Measurements from ENCODE around the gene RABGAP1L.
A peak's percentile ranks its signal among the peaks of the same experiment; 100 is the strongest.

The RABGAP1L gene

DNA sequence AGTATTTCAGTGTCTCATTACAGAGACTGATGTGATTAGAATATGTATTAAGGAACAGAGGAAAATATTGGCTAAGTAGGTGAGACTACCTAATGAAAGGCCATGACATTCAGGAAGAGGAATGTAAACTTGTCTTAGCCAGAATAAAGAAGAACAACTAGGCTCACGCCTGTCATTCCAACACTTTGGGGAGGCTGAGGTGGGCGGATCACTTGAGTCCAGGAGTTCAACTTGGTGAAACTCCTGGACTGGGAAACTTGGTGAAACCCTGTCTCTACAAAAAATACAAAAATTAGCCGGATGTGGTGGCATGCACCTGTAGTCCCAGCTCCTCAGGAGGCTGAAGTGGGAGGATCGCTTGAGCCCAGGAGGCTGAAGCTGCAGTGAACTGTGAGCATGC, 825.6 kb downstream of the RABGAP1L start:
- no peak for DNase-seq

DNA sequence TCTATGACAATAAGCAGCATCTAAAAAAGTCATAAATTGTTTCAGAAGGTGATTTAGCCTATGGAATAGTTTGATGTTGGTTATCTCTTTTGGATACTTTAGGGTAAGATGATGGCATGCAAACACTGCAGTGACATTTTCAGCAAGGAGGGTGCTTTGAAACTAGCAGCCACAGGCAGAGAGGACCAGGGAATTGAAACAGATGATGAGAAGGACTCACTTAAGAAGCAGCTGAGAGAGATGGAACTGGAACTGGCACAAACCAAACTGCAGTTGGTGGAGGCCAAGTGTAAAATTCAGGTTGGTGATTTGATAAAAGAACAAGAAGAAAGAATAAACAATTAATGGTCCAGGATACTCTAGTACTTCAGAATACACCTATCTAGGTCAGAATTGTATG, 829.2 kb downstream of the RABGAP1L start:
- DNase-seq, result no peak

GRCh38 chr1:174988986-174989385, 829.7 kb downstream of the RABGAP1L start:
- DNase-seq, result no peak

DNA sequence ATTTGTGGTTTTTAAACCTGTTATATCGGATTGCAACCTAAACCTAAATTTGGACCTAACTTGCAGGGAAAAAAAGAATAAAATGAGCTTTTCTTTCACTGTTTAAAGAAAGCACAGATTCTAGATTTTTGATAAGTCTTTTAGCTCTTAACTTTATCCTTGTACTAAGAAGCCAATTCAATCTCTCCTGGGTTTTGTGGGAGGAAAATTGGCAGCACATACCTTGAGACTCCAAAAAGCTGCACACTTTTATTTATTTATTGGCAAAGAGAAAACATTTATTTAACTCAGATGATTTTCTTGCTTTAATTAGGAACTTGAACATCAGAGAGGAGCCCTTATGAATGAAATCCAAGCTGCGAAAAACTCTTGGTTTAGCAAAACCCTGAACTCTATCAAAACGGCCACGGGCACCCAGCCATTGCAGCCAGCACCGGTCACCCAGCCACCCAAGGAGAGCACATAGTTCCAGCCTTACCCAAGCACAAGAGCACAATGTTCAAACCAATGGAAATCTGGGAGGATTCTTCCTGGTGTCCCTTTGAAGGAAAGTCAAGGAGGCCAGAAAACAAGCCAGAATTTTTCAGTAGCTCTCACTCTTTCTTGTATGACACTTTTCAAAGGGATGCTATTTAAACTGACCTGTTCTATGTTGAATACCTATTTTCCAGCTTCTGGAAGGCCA, 830.4 kb downstream of the RABGAP1L start:
- DNase-seq, result no peak

GRCh38 chr1:174990382-174990999, 831.2 kb downstream of the RABGAP1L start:
- no peak for DNase-seq

GRCh38 chr1:174991473-174991872, 832.2 kb downstream of the RABGAP1L start:
- no peak for DNase-seq

GRCh38 chr1:174995121-174995520, 835.8 kb downstream of the RABGAP1L start:
- no peak for DNase-seq

DNA sequence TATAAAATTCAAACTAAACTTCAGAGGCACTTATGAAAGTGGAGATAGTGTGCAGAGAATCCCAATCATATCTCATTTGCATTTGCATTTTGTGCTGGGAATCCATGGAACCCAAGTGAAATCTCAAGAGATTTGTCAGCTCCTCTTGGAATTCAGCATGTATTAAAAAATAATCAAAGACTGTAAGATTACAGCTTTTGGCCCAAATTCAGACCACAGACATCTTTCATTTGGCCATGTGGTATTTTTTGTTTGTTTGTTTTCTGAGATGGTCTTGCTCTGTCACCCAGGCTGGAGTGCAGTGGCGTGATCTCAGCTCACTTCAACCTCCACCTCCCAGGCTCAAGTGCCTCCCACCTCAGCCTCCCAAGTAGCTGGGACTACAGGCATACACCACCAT, 836.6 kb downstream of the RABGAP1L start:
- no peak for DNase-seq

- no peak for DNase-seq
These were observed 837.2 kb downstream of the RABGAP1L start for GRCh38 chr1:174996476-174996875.

- no peak for DNase-seq
These were observed 837.7 kb downstream of the RABGAP1L start for GRCh38 chr1:174997041-174997440.

DNA sequence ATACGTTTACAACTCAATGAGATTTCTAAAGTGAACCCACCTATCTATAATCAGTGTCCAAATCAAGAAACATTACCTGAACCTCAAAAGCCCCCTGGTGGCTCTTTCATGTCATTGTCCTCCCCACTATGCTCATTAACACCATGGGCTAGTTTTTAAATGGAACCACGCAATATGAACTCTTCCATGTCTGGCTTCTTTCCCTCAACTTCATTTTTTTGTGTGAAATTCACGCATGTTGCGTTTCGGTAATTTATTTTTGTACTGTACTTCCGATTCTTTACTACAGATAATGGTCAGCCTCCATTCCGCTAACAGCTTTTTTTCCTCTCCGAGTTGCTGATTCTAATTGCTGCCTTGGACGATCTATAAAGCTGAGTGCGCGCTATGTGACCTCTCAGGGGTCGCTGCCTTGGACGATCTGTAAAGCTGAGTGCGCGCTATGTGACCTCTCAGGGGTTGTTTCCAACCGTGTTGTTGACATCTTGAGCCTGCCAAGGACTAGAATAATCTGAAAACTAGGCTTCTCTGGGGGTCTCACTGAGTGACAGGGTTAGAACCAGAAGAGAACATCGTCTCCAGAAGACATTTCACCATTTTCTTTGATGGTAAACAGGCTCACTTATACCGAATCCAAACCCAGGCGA, 839.4 kb downstream of the RABGAP1L start:
- DNase-seq, result no peak

DNA sequence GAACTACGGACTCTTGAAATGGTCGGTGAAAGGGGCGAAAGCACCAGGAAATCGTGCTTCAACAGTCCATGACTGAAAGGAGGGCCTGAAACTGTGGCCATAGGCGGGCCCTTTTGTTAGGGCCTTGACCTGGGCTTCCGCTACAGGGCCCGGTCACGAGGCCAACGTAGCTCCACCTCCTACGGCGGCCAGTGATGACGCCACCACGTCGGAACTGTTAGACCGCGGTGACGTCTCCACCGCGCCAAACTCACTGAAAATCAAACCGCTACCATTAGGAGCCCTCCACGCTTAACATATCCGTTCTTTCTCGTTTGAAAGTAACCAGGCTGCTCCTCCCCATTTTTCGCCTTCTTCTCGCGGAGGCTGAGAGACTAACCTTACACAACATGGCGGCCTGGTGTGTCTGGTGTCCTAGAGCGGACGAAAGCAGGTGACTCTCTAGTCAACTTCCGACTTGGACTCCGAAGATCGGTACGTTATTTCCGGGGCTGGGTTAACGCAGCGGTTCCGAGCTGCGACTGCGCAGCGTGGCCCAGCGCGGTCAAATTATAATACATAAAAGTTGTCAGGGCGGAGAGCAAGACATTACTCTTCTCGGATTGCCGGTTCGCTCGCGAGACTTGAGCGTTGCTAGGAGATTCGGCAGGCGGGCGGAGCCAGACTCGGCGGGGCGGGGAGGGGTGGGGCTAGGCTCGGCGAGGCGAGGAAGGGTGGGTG, 840.1 kb downstream of the RABGAP1L start:
- peak; percentile 97 for DNase-seq

- DNase-seq, result peak; percentile 26
These were observed 840.8 kb downstream of the RABGAP1L start, which contains the start of gene CACYBP for GRCh38 chr1:174999936-175000696. Gene CACYBP, plus strand, starts transcription at chr1:174999947. Its CDS starts 234 bp downstream, at chr1:175000181.

- DNase-seq, result no peak
These were observed 841.4 kb downstream of the RABGAP1L start for GRCh38 chr1:175000697-175001187.

- no peak for DNase-seq
These were observed 843.7 kb downstream of the RABGAP1L start for GRCh38 chr1:175002910-175003517.

GRCh38 chr1:175003521-175003920, 844.2 kb downstream of the RABGAP1L start:
- DNase-seq, result no peak

GRCh38 chr1:175005085-175005783, 845.9 kb downstream of the RABGAP1L start:
- DNase-seq, result no peak

DNA sequence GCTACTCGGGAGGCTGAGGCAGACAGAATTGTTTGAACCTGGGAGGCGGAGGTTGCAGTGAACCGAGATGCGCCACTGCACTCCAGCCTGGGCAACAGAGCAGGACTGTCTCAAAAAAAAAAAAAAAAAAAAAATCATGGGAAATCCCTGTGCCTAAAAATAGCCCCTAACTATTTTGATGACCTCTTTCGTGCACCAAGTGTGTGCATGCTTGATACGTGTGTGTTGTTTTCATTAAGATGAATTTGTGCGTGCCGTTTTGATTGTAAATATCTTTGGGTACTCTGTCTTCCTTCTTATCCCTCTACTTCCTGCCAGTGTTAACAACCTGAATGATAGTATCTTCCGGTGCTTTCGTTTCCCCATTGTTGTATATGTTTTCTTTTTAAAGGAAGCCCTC, 850.2 kb downstream of the RABGAP1L start:
- DNase-seq, result no peak

DNA sequence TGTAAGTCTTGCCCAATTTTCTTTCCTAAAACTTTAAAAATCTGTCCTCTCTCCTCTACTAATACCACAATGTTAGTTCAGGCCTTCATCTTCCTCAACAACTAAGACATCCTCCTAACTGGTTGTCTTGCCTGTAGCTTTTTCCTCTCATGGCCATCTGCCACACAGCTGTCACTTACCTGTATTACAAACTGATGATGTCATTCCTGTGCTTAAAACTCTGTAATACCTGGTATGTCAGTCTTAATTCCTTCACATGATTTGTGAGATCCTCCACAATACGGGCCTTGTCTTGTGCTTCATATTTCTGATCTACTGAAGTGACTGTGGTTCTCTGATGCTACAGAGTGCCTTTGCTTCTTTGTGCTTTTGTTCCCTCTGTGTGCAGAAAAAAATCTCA, 854.1 kb downstream of the RABGAP1L start:
- DNase-seq, result no peak

GRCh38 chr1:175015243-175015642, 855.9 kb downstream of the RABGAP1L start:
- no peak for DNase-seq

- no peak for DNase-seq
These were observed 860.2 kb downstream of the RABGAP1L start for GRCh38 chr1:175019524-175019923.
